Measurements from ENCODE around the gene ATP11A.

- no peak for TF ChIP-seq POLR2A (conservative IDR thresholded peaks at IDR 0.05)
- TF ChIP-seq HCFC1 (IDR thresholded peaks at IDR 0.05; ENCODE audit: low read depth, low read length), result no peak
- TF ChIP-seq NCOR1 (IDR thresholded peaks at IDR 0.05), result no peak
Observed at GRCh38 chr13:112779856-112780604, 90.2 kb downstream of the ATP11A start.
